Body of pancreas (tissue), 4 donors: ENCODE results near the gene STAT5B.

Experiments used
- CTCF ChIP-seq, 7 experiments: fragments of 450-650 bp in 4 of 7; fragments of 200-600 bp in 3 of 7; sonication (generic) in 3 of 7; IDR thresholded peaks; one replicate each; pipeline ENCODE4 v1.5.1; 2016 to 2019; ENCODE audit warnings: antibody characterized with exemption in 7 of 7
- POLR2A ChIP-seq, 3 donors: fragments of 450-650 bp; IDR thresholded peaks; one replicate each; pipeline ENCODE4 v1.6.1; 2016; ENCODE audit warnings: antibody characterized with exemption in 3 of 3, mild to moderate bottlenecking in 2 of 3

GRCh38 chr17:42188749-42189650 lies 87.2 kb downstream of the STAT5B start:
- no peak for TF ChIP-seq POLR2A (IDR thresholded peaks at IDR 0.05)
- no peak for TF ChIP-seq CTCF (IDR thresholded peaks at IDR 0.05)
